Suprapubic skin (tissue), 3 donors: Measurements from ENCODE around the gene ACER3.

Experiments
- POLR2A ChIP-seq, 2 donors: fragments of 450-650 bp; IDR thresholded peaks; one replicate each; pipeline ENCODE4 v1.6.1; 2017; ENCODE audit warnings: antibody characterized with exemption in 2 of 2, mild to moderate bottlenecking in 2 of 2, moderate library complexity in 2 of 2
- TF ChIP-seq, protein P1 (sequence below), 2 donors: fragments of 200-600 bp in 1 of 2; fragments of 450-650 bp in 1 of 2; sonication (generic) in 1 of 2; IDR thresholded peaks; one replicate each; pipeline ENCODE4 v1.5.1; 2016 to 2019; ENCODE audit warnings: antibody characterized with exemption in 2 of 2, mild to moderate bottlenecking in 1 of 2, moderate library complexity in 1 of 2

DNA sequence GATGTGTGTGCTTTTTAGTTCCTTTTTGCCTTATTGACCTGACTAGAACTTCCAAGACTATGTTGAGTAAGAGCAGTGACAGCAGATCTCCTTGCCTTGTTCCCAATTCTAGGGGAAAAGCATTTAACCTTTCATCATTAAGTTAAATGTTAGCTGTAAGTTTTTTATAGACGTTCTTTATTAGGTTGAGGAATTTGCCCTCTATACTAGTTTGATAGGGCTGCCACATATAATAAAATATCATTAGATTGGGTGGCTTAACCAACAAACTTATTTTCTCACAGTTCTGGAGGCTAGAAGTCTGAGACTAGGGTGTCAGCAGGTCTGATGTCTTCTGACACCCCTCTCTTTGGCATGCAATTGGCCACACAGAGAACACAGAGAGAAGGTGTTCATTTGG, 140.9 kb downstream of the ACER3 start:
- TF ChIP-seq, protein P1, sequence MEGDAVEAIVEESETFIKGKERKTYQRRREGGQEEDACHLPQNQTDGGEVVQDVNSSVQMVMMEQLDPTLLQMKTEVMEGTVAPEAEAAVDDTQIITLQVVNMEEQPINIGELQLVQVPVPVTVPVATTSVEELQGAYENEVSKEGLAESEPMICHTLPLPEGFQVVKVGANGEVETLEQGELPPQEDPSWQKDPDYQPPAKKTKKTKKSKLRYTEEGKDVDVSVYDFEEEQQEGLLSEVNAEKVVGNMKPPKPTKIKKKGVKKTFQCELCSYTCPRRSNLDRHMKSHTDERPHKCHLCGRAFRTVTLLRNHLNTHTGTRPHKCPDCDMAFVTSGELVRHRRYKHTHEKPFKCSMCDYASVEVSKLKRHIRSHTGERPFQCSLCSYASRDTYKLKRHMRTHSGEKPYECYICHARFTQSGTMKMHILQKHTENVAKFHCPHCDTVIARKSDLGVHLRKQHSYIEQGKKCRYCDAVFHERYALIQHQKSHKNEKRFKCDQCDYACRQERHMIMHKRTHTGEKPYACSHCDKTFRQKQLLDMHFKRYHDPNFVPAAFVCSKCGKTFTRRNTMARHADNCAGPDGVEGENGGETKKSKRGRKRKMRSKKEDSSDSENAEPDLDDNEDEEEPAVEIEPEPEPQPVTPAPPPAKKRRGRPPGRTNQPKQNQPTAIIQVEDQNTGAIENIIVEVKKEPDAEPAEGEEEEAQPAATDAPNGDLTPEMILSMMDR (IDR thresholded peaks at IDR 0.05) = no peak
- TF ChIP-seq POLR2A (IDR thresholded peaks at IDR 0.05) = no peak
